Stimulated activated effector memory CD8-positive, alpha-beta T cell treated with anti-CD3 and anti-CD28 coated beads, Interleukin-12 subunit alpha, Interleukin-12 subunit beta, amount 100 ng/mL, for 72 hours (primary cell): ENCODE data around the gene SYAP1.

Experiments used
- ATAC-seq: fragments of 150-1000 bp; cut with Tn5 transposase; 2 replicates; pipeline ENCODE4 v1.10.0; 2021
- DNase-seq, 2 donors: peaks; one replicate each; pipeline ENCODE4 v3.0.0; 2021 to 2022; ENCODE audit warnings: low spot score in 2 of 2
- H3K27ac Mint-ChIP-seq: one replicate; pipeline ENCODE4 v1.8.0; 2022; ENCODE audit warnings: mild to moderate bottlenecking, mixed read lengths
- H3K36me3 Mint-ChIP-seq: one replicate; pipeline ENCODE4 v1.8.0; 2022; ENCODE audit warnings: mild to moderate bottlenecking, mixed read lengths
- H3K4me1 Mint-ChIP-seq: one replicate; pipeline ENCODE4 v1.8.0; 2022; ENCODE audit warnings: mixed read lengths
- H3K4me3 Mint-ChIP-seq: one replicate; pipeline ENCODE4 v1.8.0; 2022; ENCODE audit warnings: mild to moderate bottlenecking, mixed read lengths
- H3K9me3 Mint-ChIP-seq: one replicate; pipeline ENCODE4 v1.8.0; 2022; ENCODE audit warnings: mixed read lengths

Gene SYAP1, protein sequence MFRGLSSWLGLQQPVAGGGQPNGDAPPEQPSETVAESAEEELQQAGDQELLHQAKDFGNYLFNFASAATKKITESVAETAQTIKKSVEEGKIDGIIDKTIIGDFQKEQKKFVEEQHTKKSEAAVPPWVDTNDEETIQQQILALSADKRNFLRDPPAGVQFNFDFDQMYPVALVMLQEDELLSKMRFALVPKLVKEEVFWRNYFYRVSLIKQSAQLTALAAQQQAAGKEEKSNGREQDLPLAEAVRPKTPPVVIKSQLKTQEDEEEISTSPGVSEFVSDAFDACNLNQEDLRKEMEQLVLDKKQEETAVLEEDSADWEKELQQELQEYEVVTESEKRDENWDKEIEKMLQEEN

DNA sequence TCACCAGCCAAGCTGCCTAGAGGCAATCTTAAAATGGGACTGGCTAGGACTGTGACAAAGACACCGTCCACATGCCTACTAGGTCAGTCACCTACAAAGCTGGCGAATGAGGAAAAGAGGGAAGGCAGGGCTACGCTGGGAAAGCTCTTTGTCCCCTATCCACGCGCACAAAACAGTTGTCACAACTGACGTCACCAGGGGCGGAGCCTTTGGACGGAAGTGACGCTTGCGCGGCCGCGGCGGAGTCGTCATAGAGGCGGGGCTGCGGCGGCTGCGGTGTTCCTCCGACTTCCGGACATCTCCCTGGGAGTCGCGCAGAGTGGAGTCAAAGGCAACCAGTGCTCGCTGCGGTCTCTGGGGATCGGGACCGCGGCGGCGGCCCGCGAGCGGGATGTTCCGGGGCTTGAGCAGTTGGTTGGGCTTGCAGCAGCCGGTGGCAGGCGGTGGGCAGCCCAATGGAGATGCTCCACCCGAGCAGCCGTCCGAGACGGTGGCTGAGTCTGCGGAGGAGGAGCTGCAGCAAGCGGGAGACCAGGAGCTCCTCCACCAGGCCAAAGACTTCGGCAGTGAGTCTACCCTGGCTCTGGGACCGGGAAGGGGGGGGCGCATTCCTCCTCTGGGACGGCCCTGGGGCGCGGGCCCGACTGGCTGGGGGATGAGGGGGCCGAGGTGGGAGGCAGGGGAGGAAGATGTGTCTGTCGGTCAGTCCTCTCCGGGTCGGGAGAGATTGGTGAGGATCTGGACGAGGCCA lies at the start of gene SYAP1:
SYAP1 (plus strand) TSS at position 279 of the 751 bp plus-strand sequence; CDS start at position 392, 113 bp downstream.
- Mint-ChIP-seq H3K4me3 (peak within 1 kb of the TSS; percentile 83), H3K27ac (peak within 1 kb of the TSS; percentile 95), H3K36me3 (peaks cover 14% of the 10 kb centered on the region), H3K4me1 (peaks cover 11% of the 10 kb centered on the region), H3K9me3 (no peaks in the 10 kb centered on the region)
- peak; percentile 99 for ATAC-seq
- peak; percentile 81 to 94 for DNase-seq

DNA sequence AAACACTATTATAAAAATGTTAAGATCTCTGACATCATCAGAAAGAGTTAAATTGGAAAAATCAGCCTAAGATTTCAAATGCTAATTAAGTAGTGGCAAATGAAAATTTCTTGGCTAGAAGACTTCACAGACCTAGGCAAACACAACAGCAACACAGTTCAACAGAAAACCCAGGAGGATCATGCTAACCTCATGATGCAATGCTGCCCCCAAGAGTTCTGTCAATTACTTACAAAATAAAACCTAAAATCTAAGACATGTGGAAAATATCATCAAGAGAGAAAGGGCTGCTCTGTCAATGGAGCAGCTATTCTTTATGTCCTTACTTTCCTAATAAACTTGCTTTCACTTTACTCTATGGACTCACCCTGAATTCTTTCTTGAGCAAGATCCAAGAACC lies 48.4 kb upstream of the SYAP1 start:
- no peak for DNase-seq
- no peak for ATAC-seq
- H3K36me3 Mint-ChIP-seq: peaks cover 6% of the 10 kb centered on the region
- H3K27ac Mint-ChIP-seq: no peak overlapping the region
- peaks cover 6% of the 10 kb centered on the region for H3K4me1 Mint-ChIP-seq
- H3K9me3 Mint-ChIP-seq: no peaks in the 10 kb centered on the region
- H3K4me3 Mint-ChIP-seq: no peak overlapping the region

DNA sequence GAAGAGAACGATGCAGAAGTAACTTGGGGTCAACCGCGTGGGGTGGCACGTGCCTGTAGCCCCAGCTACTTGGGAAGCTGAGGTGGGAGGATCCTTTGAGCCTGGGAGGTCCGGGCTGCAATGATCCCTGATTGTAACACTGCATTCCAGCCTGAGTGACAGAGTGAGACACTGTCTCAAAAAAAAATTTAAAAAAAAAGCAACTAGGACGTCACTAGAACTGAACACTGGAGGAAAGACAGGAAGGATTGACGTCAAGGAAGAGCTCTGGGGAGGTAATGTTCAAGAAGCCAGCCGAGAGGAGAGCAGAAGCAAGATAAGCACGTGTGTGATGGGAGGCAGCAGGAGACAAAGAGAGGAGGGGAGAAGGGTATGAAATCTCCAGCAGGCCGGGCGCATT lies 40.7 kb upstream of the SYAP1 start:
- H3K27ac Mint-ChIP-seq: no peak overlapping the region

DNA sequence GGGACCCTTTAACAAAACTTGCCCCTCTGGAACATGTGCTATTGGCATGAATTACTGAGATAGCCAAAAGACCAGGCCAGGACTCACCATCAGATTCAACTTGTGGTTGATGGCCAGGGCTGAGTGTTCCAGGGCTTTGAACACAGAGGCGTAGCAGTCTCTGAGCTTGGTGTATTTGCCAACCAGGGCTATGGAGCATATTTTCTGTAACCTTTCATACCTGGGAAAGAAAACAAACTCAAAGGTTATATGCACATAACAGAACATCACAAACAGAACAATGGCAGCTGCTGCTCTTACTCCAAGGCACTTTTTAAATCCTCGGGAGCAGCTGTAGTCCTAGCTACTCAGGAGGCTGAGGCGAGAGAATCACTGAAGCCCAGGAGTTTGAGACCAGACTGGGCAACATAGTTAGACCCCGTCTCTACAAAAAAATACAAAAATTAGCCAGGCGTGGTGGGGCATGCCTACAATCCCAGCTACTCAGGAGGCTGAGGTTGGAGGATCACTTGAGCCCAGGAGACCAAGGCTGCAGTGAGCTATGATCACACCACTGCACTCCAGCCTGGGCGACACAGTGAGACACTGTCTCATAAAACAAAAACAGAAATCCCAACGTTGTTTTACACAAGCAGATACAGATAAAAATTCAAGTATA lies 36.3 kb upstream of the SYAP1 start:
- Mint-ChIP-seq H3K27ac (no peak overlapping the region), H3K4me1 (no peaks in the 10 kb centered on the region), H3K4me3 (no peak overlapping the region), H3K9me3 (no peaks in the 10 kb centered on the region), H3K36me3 (peaks cover 7% of the 10 kb centered on the region)
- DNase-seq (no peak), ATAC-seq (no peak)

More for the DNA sequence above, 40.7 kb upstream of the SYAP1 start:
- DNase-seq (no peak), ATAC-seq (no peak)
- Mint-ChIP-seq H3K4me3 (no peak overlapping the region), H3K9me3 (no peaks in the 10 kb centered on the region), H3K36me3 (no peaks in the 10 kb centered on the region), H3K4me1 (no peaks in the 10 kb centered on the region)

DNA sequence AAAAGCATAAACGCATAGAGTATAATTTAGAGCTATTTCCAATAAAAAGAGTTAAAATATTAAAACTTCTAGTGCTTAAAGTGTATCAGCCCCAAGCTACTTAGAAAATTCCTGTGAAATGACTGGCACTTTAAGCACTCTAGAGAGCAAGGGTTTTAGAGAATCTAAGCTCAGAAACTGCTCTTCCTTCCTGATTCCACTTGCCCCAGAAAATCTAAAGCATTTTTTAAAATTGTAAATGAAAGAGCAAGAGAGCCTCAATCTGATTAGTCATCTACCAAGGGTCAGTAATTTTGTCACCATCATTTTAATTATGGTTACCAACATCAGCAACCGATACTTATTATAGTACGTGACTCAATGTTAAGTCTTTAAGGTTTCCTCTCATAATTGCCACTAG lies 31.9 kb upstream of the SYAP1 start:
- DNase-seq: no peak
- ATAC-seq: no peak
- no peaks in the 10 kb centered on the region for H3K4me1 Mint-ChIP-seq
- peaks cover 7% of the 10 kb centered on the region for H3K36me3 Mint-ChIP-seq
- no peak overlapping the region for H3K4me3 Mint-ChIP-seq
- no peaks in the 10 kb centered on the region for H3K9me3 Mint-ChIP-seq
- H3K27ac Mint-ChIP-seq: no peak overlapping the region

DNA sequence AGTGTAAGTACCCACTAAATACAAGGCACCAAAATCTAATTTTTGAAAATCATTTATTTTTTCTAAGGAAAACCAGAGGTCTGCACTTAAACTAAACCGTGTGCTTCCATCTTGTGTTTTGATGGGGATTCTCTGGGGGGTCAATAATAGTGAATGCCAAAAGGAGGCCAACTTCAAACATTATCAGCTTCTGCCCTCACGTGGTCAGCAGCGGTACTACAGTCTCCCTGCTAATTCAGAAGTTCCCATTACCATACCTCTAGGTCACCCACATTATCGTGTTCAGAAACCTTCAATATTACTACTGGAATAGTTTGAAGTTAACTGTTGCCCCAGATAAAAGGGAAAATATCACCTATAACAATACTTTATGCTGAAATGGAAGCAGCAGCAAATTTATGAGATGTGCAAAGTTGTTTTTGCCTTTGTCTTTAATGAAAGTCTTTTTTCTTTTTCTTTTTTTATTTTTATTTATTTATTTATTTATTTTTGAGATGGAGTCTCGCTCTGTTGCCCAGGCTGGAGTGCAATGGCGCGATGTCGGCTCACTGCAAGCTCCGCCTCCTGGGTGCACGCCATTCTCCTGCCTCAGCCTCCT lies 24.2 kb upstream of the SYAP1 start:
- no peak overlapping the region for H3K27ac Mint-ChIP-seq
- peak; percentile 36 to 63 for DNase-seq
- peaks cover 5% of the 10 kb centered on the region for H3K36me3 Mint-ChIP-seq
- ATAC-seq: peak; percentile 50
- no peak overlapping the region for H3K4me3 Mint-ChIP-seq
- no peaks in the 10 kb centered on the region for H3K4me1 Mint-ChIP-seq
- no peaks in the 10 kb centered on the region for H3K9me3 Mint-ChIP-seq

DNA sequence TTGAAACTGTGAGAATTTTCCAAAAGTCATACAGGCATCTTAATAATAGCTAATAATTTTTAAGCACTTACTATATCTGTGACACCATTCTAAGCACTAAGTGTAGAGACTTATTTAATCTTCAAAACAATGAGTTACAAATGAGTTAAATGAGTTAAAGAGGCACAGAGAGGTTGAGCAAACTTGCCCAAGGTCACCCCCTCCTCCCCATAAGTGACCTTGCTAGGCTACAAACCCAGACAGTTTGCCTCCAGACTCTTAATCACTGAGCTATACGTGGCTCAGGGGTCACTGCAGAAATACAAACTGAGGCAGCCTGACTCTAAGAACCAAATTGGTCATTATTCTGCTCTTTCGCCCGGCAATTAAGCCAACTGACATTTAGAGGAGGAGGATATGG lies 22.5 kb upstream of the SYAP1 start:
- H3K4me3 Mint-ChIP-seq: no peak overlapping the region

DNA sequence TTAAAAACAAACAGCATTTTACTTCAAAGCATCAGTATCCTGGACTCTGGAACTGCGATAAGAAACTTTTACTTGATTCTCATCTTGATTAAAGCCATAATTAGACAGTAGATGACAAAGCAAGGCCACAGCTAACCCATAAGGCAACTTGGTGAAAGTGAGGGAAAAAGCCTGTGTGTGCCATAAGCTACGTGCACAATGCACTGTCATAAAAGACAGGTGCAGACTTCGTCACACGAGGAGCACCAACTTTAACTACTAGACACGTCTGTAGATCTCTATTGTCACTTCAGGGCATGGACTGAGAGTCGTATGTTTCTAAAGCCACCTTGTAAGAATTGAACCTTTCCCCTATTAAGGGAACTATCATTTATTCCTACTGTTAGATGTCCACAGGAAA lies 20.0 kb upstream of the SYAP1 start:
- H3K9me3 Mint-ChIP-seq: no peaks in the 10 kb centered on the region

More for the DNA sequence above, 22.5 kb upstream of the SYAP1 start:
- Mint-ChIP-seq H3K4me1 (no peaks in the 10 kb centered on the region), H3K36me3 (peaks cover 5% of the 10 kb centered on the region), H3K27ac (no peak overlapping the region), H3K9me3 (no peaks in the 10 kb centered on the region)
- ATAC-seq (no peak), DNase-seq (no peak)

DNA sequence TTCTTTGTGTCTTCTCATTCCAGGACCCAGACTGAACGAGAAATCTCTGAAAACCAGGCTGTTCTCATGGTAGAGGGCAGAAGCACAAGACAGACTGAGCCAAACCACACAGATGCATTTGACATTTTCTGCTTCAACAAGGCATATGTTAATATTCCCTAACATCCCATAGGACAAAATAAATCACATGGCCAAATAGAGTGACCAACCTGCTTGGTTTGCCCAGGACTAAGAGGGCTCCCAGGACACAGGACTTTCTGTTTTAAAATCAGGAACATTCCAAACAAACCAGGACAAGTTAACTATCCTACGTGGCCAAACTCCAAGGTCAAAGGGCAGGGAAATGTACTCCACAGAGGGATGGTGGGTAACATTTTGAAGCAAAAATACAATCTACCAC lies 18.7 kb upstream of the SYAP1 start:
- no peak for ATAC-seq
- DNase-seq: no peak
- no peaks in the 10 kb centered on the region for H3K36me3 Mint-ChIP-seq

More for the DNA sequence above, 20.0 kb upstream of the SYAP1 start:
- no peak for ATAC-seq
- no peak overlapping the region for H3K4me3 Mint-ChIP-seq
- H3K27ac Mint-ChIP-seq: no peak overlapping the region
- no peaks in the 10 kb centered on the region for H3K4me1 Mint-ChIP-seq
- DNase-seq: no peak
- peaks cover 3% of the 10 kb centered on the region for H3K36me3 Mint-ChIP-seq

DNA sequence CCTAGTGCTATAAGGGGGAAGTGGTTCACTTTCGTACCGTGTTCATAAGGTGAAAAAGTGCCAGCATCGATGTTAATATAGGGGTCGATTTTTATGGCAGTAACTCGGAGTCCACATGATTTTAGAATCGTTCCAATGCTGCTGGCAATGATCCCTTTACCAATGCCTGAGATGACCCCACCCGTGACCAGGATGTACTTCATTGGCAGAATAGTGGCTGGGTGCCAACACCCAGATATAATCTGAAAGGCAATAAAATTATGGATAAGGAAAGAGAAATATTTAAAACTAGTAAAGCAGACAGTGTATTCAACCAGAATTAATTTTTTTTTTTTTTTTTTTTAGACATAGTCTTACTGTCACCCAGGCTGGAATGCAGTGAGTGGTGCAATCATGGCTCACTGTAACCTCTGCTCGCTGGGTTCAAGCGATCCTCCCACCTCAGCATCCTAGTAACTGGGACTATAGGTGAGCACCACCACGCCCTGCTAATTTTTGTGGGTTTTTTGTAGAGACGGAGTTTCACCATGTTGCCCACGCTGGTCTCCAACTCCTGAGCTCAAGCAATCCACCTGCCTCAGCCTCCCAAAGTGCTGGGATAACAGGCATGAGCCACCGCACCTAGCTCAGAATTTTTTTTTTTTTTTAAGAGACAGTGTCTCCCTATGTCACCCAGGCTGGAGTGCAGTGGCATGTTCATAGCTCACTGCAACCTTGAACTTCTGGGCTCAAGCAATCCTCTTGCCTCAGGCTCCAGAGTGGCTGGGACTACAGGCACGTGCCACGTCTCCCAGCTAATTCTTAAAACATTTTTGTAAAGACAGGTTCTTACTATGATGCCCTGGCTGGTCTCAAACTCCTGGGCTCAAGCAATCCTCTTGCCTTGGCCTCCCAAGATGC lies 16.5 kb upstream of the SYAP1 start:
- Mint-ChIP-seq H3K9me3 (no peaks in the 10 kb centered on the region), H3K36me3 (no peaks in the 10 kb centered on the region), H3K4me1 (no peaks in the 10 kb centered on the region), H3K4me3 (no peak overlapping the region), H3K27ac (no peak overlapping the region)
- no peak for DNase-seq
- ATAC-seq: no peak

More for the DNA sequence above, 18.7 kb upstream of the SYAP1 start:
- Mint-ChIP-seq H3K9me3 (no peaks in the 10 kb centered on the region), H3K4me1 (no peaks in the 10 kb centered on the region), H3K27ac (no peak overlapping the region), H3K4me3 (no peak overlapping the region)

DNA sequence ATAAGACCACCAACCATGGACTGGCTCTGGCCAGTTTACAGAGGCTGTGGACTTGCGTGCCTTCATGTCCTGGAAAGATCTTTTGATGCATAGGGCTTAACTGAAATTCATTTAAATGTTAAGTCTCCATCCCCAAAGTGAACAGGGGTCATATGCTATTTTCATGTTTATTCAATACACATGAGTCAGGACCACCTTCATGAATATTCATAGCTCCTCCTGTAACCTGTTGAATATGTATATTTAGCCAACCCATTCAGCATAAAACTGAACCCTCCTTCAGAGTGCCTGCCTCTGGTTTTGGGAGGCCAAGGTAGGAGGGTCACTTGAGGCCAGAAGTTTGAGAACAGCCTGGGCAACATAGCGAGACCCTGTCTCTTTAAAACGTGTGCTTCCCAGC lies 14.0 kb upstream of the SYAP1 start:
- H3K9me3 Mint-ChIP-seq: no peaks in the 10 kb centered on the region
- H3K36me3 Mint-ChIP-seq: no peaks in the 10 kb centered on the region
- no peaks in the 10 kb centered on the region for H3K4me1 Mint-ChIP-seq
- DNase-seq (no peak), ATAC-seq (no peak)
- no peak overlapping the region for H3K4me3 Mint-ChIP-seq
- no peak overlapping the region for H3K27ac Mint-ChIP-seq

DNA sequence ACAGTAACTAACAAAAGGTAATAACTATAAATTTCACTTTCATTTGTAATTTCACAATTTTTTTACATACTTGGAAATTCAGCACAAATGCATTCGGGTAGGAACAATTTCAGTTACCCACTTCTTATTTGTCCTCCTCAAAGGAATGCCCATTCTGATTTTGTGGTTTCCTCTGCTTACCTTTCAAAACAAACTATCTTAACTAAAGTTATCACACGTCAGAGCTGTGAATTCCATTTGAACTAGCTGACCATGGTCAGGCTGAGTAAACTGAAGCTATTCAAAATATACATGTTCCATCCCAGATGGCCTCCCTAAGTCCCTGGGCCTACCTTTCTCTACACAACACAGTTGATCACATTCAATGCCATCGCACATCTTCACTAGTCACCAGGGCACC lies 11.4 kb upstream of the SYAP1 start:
- no peaks in the 10 kb centered on the region for H3K4me1 Mint-ChIP-seq
- H3K27ac Mint-ChIP-seq: no peak overlapping the region
- DNase-seq (no peak), ATAC-seq (no peak)
- no peak overlapping the region for H3K4me3 Mint-ChIP-seq
- no peaks in the 10 kb centered on the region for H3K36me3 Mint-ChIP-seq
- no peaks in the 10 kb centered on the region for H3K9me3 Mint-ChIP-seq

DNA sequence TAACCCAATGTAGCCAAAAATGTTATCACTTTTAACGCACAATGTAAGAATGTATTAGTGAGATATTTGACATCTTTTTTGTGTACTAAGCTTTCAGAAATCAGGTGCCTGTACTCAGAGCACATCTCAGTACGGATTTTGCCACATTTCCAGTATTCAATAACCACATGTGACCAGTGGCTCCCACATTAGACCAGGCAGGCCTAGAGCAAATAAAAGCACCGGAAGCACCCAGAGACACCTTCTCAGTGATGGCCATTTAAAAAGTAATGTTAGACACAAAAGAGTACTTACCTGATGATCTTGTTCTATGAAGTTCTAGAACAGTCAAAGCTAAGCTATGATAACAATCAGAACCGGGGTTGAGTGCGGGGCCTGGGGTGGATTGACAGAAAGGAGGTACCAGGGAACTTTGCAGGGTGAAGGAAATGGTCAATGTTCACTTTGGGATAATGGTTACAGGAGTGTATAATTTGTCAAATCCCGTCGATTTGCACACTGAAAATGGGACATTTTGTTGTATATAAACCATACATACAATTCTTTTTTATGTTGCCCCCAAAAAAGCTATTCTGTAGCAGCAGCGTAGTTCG lies 8.1 kb upstream of the SYAP1 start:
- DNase-seq (no peak), ATAC-seq (no peak)
- no peaks in the 10 kb centered on the region for H3K4me1 Mint-ChIP-seq
- no peaks in the 10 kb centered on the region for H3K9me3 Mint-ChIP-seq
- H3K4me3 Mint-ChIP-seq: peak overlapping the region; percentile 78
- no peaks in the 10 kb centered on the region for H3K36me3 Mint-ChIP-seq
- peak overlapping the region; percentile 64 for H3K27ac Mint-ChIP-seq

DNA sequence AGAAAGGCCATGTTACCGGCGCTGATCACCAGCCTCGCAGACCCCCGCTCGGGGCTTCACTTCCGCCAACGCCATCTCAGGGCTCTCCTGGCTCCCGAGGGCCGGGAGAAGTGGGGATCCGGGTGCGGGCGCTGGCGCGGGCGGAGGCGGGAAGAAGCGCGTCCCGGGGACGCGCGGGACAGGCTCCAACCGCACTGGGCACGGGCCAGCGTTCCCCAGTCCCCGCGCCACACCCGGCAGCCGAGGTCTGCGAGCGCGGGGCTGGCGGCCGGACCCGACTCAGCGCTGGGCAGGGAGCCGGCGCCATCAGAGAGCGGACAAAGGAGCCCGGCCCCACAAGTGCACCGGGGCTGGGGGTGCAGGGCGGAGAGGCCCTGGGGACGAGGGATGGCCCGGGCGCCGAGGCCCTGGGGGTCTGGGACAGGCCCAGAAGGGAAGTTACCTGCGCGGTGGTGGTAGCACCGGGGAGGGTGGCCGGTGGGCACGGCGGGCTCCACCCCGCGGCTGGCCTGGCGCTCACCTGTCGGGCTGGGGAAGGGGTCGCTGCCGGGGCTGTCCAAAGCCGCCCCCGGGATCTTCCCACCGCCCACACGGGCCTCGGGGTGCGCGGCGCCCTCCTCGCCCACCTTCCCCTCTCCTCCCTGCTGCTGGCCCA lies 7.4 kb upstream of the SYAP1 start:
- H3K4me1 Mint-ChIP-seq: no peaks in the 10 kb centered on the region
- ATAC-seq (peak; percentile 68), DNase-seq (no peak)
- no peaks in the 10 kb centered on the region for H3K9me3 Mint-ChIP-seq
- peak overlapping the region; percentile 87 for H3K27ac Mint-ChIP-seq
- H3K36me3 Mint-ChIP-seq: no peaks in the 10 kb centered on the region
- H3K4me3 Mint-ChIP-seq: peak overlapping the region; percentile 78
